LNCAP (cell line): ENCODE results near the gene DDX1.

ENCODE experiments used
- CTCF ChIP-seq: fragments of 450-650 bp; IDR thresholded peaks from 2 replicates; pipeline ENCODE4 v1.5.1; 2017; ENCODE audit warnings: mild to moderate bottlenecking

The DDX1 gene

DNA sequence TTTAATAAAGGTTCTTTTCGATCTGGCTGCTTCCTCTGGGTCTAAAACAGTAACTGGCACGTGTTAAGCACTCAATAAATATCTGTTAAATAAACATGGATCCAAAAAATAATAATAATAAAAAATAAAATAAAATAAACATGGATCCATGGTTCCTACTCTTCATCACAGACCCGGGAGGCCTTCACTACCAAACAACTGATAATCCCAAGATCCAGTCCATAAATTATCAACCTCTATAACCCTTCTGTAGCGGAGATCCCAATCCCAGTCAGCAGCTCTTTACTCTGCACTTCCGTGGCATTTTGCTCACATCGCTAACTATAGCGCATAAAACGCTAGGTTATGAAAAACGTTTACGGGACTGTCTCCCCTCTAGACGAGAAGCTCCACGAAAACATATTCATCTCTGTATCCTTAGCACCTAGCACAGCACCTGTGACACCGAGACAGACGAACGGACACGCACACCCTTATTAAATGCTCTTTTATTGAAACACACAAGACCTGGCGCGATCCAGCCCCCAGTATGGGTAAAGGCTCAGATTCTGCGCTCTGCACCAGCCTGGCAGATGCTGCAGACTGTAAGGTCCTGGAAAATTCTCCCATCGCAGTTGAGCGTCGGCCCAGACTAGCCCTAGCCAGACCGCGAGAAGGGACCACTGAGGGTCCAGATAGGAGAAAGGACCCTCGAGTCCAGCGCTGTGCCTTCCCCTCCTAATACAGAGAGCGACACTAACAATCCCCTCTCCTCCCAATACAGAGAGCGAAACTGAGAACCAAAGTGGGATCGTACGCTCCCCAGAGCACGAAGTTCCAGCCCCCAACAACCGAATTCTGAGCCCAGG lies 31.3 kb upstream of the DDX1 start:
- TF ChIP-seq CTCF = no peak

- no peak for TF ChIP-seq CTCF
These were observed 30.6 kb upstream of the DDX1 start, which contains the start of gene NBAS for GRCh38 chr2:15560988-15561573. Gene NBAS, minus strand, starts transcription at chr2:15561334. Its CDS starts 30 bp downstream, at chr2:15561304.

DNA sequence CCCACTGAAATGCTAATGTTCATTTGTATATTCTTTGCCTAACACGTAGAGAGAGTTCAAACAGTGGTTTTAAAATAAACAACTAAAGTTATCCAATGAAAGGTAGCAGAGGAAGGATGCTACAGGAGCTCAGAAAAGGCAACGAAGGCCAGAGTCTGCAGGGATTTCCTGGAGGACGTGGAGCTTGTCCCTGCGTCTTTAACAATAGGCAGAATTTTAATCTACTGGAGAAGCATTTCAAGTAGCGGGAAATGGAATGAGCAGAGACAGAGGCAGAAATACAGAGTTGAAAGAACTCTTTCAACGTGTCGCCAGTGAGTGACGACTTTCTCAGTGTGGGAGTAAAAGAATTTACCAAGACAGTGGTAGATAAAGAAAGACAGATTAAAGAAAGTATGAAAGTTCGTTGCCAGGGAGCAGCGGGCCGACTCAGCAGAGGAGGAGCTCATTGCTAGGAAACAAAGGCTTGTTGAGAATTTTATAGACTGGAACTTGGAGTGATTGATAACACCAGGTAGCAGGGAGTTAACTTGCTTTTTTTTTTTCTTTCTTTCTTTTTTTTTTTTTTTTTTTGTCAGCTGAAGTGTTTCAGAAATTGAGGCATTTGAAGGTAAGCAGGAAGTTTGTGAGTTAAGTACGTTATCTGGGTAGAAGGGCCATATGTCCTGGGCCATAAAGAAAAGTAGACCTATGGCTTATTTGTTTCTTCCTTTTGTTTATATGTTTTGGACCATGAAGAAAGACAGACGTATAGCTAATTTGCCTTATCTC lies 29.9 kb upstream of the DDX1 start:
- TF ChIP-seq CTCF = no peak

GRCh38 chr2:15562354-15563031 lies 29.2 kb upstream of the DDX1 start:
- TF ChIP-seq CTCF = no peak

DNA sequence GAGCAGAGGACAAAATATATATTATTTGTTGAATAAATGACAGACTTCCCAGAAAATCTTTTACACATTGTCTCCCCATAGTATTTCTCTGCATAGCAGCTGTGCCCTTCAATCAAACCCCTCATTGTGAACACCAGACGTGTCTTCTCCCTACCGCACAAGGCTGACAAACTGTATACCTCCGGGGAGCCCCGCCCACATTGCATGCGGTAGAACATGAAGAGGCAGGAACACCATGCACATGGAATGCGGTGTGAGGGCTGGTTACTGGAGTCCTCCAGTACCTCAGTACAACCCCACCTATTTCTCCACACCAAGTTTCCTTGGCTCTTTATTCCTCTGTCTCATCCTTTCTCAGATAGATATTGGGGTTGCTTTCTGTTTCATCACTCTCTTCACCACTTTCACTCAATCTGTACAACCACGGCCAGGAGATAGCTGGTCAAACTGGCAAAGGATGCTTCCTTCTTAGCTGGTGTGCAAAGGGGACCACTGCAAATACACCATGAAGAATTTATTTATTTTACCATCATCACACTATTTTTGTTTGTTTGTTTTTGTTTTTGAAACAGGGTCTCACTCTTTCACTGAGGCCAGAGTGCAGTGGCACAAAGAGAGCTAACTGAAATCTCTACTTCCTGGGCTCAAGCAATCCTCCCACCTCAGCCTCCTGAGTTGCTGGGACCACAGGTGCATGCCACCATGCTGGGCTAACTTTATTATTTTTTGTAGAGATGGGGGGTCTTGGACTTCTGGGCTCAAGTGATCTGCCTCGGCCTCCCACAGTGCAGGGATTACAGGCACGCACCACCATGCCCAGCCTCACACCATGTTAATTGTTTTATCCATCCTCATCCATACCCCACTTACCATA lies 28.2 kb upstream of the DDX1 start:
- no peak for TF ChIP-seq CTCF

- TF ChIP-seq CTCF = no peak
These were observed 26.3 kb upstream of the DDX1 start for GRCh38 chr2:15565392-15565791.
